GM23248 (cell line): ENCODE results near the gene SERINC1.

Experiments
- EZH2 ChIP-seq: fragments of 200-600 bp; sonication (generic); IDR thresholded peaks from 2 replicates; pipeline ENCODE4 v1.6.1; 2018; ENCODE audit warnings: antibody characterized with exemption, mild to moderate bottlenecking; ENCODE audit not compliant: insufficient read depth, poor library complexity, severe bottlenecking
- EZH2phosphoT487 ChIP-seq: fragments of 200-600 bp; sonication (generic); IDR thresholded peaks from 2 replicates; pipeline ENCODE4 v1.6.1; 2018; ENCODE audit warnings: antibody characterized with exemption, moderate library complexity, mild to moderate bottlenecking, low read depth; ENCODE audit not compliant: insufficient read depth

DNA sequence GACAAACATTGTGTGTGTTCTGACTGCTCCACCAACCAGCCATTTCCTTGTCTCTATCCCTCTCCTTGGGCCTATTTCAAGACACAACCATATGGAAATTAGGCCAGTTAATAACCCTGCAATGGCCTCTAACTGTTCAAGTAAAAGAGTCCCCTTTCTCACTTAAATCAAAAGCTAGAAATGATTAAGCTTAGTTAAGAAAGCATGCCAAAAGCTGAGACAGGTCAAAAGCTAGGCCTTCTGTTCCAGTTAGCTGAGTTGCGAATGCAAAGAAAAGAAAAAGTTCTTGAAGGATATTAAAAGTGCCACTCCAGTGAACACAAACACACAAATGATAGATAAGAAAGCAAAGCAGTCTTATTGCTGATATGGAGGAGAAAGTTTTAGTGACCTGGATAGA, 22.5 kb downstream of the SERINC1 start:
- TF ChIP-seq EZH2phosphoT487 (no peak), EZH2 (no peak)
